HL-60/S4 (cell line): ENCODE results near the gene MIB2.

Source experiments
- in situ Hi-C: fragments of 300-500 bp; cut with MboI; formaldehyde crosslinking; loops from 2 replicates; pipeline ENCODE4 v1.14.3; 2022; ENCODE audit warnings: low sequenced_read_pairs

The MIB2 gene

DNA sequence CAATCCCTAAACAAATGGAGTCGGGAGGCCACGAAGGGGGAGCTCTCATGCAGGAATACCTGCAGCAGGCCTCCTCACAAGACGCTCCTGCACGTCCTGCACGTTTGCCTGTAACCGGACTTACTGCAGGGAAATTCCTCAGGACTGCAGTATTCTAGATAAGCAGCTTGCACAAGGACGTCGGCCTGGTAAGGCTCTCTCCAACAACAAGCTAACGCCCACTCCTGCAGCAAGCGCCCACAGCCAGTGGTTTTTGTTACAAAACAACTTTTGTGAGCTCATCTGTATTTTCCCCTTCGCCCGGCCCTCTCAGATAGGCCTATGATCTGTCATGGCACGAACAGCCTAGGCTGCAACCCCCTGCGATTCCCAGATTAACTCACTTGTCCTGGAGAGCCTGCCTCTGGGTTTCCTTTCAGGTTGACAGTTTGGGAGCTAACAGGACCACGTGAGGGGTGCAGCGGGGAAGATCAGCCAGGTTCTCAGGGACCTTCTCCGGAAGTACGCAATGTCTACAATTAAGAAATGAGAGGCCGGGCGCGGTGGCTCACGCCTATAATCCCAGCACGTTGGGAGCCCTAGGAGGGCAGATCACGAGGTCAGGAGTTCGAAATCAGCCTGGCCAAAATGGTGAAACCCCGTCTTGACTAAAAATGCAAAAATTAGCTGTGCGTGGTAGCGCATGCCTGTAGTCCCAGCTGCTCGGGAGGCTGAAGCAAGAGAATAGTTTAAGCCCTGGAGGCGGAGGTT is 921 bp upstream of the MIB2 start:
- in situ Hi-C loops, result no loop called here

- in situ Hi-C loops, result no loop called here
These were observed 395 bp upstream of the MIB2 start for GRCh38 chr1:1614954-1615255.

GRCh38 chr1:1616045-1616790 is 918 bp downstream of the MIB2 start:
- in situ Hi-C loops, result no loop called here

- in situ Hi-C loops, result no loop called here
These were observed 1.5 kb downstream of the MIB2 start for GRCh38 chr1:1616838-1617237.

DNA sequence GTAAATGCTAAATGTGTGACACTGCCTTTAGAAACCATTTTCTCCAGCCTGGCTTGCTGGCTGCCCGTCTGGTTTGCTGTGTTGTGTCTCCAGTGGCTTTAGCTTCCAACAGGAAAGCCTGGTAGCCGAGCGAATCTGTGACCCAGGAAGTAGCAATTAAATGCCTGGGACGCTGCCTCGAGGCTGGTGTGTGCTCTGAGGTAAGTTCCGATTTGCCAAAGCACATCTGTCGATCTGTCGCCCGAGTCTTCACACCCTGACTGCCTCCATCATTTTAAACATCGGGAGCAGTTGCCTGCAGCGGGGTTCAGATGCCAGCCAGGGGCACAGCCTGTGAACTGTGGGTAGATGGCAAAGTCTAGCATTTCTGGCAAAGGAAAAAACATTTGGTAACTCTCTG is 2.2 kb downstream of the MIB2 start:
- in situ Hi-C loops, result no loop called here

DNA sequence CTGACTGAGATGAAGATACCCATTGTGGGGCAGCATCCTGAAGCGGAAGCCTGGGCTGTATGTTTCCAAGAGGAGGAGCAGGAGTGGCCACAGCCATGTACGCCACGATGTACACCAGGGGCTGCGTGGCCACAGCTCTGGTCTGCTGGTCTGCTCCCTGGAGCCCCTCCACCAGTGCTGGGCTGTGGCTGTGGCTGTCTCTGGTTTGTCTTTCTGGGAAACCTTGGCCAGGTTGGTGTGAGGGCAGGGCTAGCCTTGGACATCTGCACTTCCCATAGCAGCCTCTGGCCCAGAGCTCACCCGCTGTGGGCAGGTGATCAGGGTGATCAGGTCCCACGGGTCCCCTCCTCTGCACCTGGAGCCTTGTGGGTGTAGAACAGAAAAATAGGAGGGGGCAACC is 2.6 kb downstream of the MIB2 start:
- in situ Hi-C loops, result no loop called here

DNA sequence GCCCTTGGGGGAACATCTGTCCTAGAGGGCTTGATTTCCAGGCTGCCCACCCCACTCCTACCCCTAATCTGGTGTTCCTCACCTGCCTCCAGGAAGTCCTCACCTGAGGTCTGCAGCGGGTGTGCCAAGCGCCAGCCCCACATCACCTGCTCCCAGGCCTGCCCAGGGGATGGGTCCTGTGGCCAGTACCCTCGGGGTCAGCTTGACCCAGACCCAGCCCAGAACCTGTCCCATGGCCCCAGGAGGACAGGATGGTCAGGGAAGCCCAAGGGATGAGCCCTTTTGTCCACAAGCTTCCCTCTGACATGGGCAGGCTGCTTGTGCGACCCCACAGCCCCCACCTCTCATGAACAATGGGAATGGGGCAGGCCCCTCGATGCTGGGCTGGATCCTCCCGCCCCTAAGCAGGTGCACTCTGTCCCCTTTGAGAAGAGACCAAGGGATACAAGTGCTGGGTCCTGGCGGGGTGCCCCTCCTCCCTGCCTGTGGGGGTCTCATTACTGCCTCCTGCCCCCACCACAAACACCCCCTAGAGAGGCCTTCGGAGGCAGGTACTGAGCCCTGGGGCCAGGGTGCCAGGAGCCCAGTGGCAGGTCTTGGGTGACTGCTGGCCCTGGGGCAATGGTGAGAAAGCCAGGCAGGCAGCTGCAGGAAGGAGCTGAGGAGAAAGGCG is 3.2 kb downstream of the MIB2 start:
- in situ Hi-C loops, result no loop called here

DNA sequence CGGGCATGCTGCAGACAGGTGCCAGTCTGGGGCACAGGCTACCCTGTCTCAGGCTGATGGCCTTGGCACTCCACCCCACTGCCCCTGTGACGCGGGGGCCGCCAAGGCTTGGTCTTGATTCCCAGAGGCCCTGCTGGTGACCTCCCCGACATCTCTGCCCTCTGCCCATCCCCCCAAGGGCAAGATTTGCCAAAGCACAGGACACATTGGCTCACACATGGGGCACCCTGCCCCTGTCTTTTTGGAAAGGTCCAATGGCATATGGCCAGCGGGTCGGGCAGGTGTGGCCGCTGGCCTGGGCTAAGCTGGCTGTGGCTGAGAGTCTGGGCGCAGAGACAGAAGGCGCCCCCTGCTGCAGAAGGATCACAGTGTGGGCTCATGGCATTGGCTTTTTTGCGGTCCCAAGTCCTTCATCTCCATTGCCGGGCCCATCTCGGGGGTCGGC is 4.6 kb downstream of the MIB2 start:
- in situ Hi-C loops, result no loop called here

DNA sequence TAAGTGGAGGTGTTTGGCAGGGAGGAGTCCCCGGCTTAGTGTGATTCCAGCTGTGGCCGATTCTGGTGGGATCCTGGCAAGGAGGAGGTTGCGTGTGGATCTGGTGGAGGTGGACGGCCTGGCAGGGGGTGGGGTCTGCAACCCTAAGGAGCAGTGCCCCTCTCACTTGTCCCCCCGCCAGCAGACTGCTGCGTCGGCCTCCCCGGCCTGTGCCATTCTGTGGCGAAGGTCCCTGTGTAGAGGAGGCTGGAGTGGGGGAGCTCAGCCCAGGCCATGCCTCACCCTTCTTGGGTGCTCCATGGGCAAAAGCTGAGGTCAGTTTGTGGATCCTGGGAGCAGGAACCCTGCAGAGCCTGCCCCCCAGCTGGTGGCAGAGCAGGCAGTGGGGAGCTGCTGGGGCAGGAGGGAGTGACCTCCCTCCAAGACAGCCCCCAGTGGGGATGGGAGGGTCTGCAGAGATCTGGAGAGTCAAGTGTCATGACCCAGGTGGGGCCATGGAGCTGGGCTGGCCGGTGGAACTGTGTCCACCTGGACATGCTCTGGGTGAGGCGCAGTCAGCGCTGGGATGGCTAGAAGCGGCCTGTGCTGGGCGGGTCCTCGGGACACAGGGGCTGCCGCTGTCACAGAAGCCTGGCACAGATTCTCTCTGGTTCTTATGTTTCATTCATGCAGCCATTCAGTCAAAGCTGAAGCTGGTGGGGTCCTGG is 5.3 kb downstream of the MIB2 start:
- in situ Hi-C loops, result no loop called here

GRCh38 chr1:1621173-1622009 is 6.1 kb downstream of the MIB2 start:
- in situ Hi-C loops, result no loop called here

GRCh38 chr1:1622010-1622787 is 6.9 kb downstream of the MIB2 start:
- in situ Hi-C loops, result no loop called here

- in situ Hi-C loops, result no loop called here
These were observed 7.4 kb downstream of the MIB2 start for GRCh38 chr1:1622788-1623094.

DNA sequence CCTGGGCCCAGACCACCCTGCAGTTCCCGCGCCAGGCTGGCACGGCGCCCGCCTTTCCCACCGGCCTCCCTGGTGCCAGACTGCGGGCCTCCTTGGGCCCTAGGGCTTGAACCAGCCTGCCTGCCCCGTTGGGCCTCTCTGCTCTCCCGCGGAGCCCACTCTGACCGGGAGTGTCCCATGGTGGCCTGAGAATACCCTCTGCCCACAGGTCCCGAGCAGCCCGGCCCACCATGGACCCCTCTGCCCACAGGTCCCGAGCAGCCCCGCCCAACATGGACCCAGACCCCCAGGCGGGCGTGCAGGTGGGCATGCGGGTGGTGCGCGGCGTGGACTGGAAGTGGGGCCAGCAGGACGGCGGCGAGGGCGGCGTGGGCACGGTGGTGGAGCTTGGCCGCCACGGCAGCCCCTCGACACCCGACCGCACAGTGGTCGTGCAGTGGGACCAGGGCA is 7.9 kb downstream of the MIB2 start:
- in situ Hi-C loops, result no loop called here

GRCh38 chr1:1623631-1624442 is 8.5 kb downstream of the MIB2 start:
- in situ Hi-C loops, result no loop called here

GRCh38 chr1:1624443-1625403 is 9.4 kb downstream of the MIB2 start:
- in situ Hi-C loops, result no loop called here

DNA sequence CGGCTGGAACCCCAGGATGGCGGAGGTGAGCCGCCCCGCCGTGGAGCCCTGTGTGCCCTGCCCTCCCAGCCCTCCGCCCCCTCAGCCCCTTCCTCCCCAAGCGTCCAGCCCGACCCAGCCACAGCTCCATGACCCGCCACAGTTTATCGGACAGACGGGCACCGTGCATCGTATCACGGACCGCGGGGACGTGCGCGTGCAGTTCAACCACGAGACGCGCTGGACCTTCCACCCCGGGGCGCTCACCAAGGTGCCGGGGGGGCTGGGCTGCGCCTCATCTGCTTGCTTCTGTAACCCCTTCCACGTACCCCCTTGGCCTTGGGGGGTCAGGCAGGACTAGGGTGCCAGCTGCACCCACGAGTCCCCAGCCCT is 10.1 kb downstream of the MIB2 start:
- in situ Hi-C loops, result no loop called here

GRCh38 chr1:1625824-1626206 is 10.5 kb downstream of the MIB2 start:
- in situ Hi-C loops, result no loop called here
